Measurements from ENCODE around the gene TFR2. TPM values are rescaled to one million over a fixed set of nuclear protein-coding genes. Genes with fewer than 3 reads are reported as not detected.
"Not testable (repeated sequence)": the region's sequence is repeated elsewhere in the genome, so short reads cannot be mapped to it uniquely, and the experiment has no call there.

Gene TFR2
- total RNA-seq, 1 donor from 2014 or later: 1.7 TPM

DNA sequence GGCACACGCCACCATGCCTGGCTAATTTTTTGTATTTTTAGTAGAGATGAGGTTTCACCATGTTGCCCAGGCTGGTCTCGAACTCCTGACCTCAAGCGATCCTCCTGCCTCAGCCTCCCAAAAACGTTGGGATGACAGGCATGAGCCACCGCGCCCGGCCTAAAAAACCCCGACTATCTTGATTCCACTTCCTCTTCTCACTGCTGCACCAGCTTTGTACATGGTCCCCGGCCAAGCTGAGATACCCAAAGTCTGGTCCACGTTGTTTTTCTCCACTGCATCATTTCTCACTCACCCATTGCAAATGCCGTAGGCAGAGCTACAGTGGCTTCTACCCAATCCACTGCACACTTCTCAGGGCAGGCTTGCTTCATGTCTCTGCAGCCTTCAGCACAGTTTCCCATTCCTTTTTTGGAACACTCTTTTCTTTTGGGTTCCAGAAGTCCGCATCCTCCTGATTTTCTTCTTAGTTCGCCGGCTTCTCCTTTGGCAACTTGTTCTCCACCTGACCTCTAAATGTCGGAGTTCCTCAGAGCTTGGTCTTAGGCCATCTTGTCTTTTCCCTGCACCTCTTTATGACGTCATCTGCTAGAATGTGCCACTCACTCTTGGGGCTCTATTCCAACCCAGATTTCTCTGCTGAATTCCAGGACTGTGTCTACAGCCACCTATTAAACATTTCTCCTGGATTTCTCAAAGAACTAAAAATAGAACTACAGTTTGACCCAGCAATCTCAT is 26.1 kb upstream of the TFR2 start:
- Mint-ChIP-seq H3K36me3 (ENCODE audit: low read depth) (no peaks in the 10 kb centered on the region), H3K4me1 (no peaks in the 10 kb centered on the region), H3K4me3 (no peak overlapping the region), H3K27ac (ENCODE audit: unreplicated experiment) (no peak overlapping the region), H3K27me3 (ENCODE audit: low read depth) (peaks cover 37% of the 10 kb centered on the region), H3K9me3 (no peaks in the 10 kb centered on the region)
- TF ChIP-seq, protein P1, sequence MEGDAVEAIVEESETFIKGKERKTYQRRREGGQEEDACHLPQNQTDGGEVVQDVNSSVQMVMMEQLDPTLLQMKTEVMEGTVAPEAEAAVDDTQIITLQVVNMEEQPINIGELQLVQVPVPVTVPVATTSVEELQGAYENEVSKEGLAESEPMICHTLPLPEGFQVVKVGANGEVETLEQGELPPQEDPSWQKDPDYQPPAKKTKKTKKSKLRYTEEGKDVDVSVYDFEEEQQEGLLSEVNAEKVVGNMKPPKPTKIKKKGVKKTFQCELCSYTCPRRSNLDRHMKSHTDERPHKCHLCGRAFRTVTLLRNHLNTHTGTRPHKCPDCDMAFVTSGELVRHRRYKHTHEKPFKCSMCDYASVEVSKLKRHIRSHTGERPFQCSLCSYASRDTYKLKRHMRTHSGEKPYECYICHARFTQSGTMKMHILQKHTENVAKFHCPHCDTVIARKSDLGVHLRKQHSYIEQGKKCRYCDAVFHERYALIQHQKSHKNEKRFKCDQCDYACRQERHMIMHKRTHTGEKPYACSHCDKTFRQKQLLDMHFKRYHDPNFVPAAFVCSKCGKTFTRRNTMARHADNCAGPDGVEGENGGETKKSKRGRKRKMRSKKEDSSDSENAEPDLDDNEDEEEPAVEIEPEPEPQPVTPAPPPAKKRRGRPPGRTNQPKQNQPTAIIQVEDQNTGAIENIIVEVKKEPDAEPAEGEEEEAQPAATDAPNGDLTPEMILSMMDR (conservative IDR thresholded peaks at IDR 0.05): no peak
- DNase-seq (ENCODE audit: low read depth, low spot score): no peak

DNA sequence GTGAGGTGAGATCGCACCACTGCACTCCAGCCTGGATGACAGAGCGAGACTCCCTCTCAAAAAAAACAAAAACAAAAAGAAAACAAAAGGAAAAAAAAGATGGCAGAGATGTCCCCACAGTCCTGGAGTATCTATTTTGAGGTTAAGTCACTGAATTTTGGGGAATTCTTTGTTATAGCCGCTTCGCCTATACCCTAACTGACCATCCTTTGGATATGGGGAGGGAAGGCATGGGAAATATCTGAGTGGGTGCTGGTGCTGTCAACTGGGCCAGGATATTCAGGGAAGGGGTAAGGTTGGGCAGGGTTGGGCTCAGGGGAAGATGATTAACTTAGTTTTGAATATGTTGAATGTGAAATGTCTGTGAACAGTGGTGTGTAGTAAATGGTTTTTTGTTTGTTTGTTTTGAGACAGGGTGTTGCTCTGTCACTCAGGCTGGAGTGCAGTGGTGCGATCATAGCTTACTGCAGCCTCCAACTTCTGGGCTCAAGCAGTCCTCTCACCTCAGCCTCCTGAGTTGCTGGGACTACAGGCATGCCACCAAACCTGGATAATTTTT is 23.9 kb upstream of the TFR2 start:
- H3K4me3 Mint-ChIP-seq: no peak overlapping the region
- DNase-seq (ENCODE audit: low read depth, low spot score): no peak
- H3K27ac Mint-ChIP-seq (ENCODE audit: unreplicated experiment): no peak overlapping the region
- H3K4me1 Mint-ChIP-seq: no peaks in the 10 kb centered on the region
- no peaks in the 10 kb centered on the region for H3K36me3 Mint-ChIP-seq (ENCODE audit: low read depth)
- TF ChIP-seq, protein P1 (conservative IDR thresholded peaks at IDR 0.05): no peak
- H3K27me3 Mint-ChIP-seq (ENCODE audit: low read depth): peaks cover 28% of the 10 kb centered on the region
- H3K9me3 Mint-ChIP-seq: no peaks in the 10 kb centered on the region

DNA sequence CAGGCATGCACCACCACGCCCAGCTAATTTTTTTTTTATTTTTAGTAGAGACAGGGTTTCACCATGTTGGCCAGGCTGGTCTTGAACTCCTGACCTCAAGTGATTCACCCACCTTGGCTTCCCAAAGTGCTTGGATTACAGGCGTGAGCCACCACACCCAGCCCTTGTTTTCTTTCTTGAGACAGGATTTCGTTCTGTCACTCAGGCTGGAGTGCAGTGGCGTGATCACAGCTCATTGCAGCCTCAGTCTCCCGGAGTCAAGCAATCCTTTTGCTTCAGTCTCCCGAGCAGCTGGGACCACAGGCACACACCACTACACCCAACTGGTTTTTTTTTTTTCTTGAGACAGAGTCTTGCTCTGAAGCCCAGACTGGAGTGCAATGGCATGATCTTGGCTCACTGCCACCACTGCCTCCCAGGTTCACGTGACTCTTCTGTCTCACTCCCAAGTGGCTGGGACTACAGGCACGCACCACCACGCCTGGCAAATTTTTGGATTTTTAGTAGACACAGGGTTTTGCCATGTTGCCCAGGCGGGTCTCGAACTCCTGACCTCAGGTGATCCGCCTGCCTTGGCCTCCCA is 20.9 kb upstream of the TFR2 start:
- DNase-seq (ENCODE audit: low read depth, low spot score); H3K4me1 Mint-ChIP-seq; H3K4me3 Mint-ChIP-seq; H3K36me3 Mint-ChIP-seq (ENCODE audit: low read depth); H3K9me3 Mint-ChIP-seq; H3K27ac Mint-ChIP-seq (ENCODE audit: unreplicated experiment): not testable (repeated sequence)
- H3K27me3 Mint-ChIP-seq (ENCODE audit: low read depth): peaks cover 40% of the 10 kb centered on the region

DNA sequence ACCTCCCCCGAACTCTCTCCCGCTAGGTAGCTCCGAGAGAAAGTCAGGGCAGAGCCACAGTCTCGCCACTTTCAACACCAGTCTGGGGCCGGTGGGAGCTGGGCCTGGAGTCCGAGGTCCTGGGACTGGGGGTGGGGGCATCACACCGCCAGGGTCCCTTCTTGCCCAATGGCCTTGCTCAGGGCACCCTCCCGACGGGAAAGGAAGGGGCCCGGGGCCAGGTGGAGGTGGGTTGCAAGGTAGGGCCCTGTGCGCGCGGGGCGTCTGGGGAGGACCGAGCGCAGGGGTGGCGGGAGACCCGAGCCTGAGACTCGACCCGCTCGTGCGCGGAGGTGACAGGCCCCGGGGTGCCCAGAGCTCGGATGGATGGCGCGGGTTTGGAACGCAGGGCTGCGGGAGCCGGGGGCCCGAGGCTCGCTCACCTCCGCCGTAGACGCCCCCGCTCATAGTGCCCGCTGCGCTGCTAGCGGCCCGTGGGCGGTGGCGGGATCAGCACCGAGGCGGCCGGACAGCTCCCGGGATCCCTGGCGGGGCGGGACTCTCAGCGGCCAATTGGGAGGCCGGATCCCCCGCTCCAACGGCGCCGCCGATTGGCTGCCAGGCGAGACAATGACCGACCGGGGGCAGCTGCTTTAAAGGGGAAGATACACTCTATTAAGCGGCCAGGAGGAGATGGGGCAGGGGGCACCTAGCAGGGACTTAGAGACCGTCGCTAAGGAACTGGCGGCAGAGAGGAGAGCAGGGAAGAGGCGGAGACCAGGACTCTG is 14.7 kb upstream of the TFR2 start, which contains the start of gene ACTL6B:
Gene ACTL6B (minus strand): TSS at position 541 of the 767 bp plus-strand sequence. CDS start 94 bp downstream, at position 447.
- Mint-ChIP-seq H3K4me1 (no peaks in the 10 kb centered on the region), H3K27ac (ENCODE audit: unreplicated experiment) (no peak within 1 kb of the TSS), H3K4me3 (no peak within 1 kb of the TSS), H3K9me3 (no peaks in the 10 kb centered on the region), H3K27me3 (ENCODE audit: low read depth) (peaks cover 58% of the 10 kb centered on the region), H3K36me3 (ENCODE audit: low read depth) (no peaks in the 10 kb centered on the region)
- TF ChIP-seq, protein P1 (conservative IDR thresholded peaks at IDR 0.05): no peak
- peak; percentile 80 for DNase-seq (ENCODE audit: low read depth, low spot score)

DNA sequence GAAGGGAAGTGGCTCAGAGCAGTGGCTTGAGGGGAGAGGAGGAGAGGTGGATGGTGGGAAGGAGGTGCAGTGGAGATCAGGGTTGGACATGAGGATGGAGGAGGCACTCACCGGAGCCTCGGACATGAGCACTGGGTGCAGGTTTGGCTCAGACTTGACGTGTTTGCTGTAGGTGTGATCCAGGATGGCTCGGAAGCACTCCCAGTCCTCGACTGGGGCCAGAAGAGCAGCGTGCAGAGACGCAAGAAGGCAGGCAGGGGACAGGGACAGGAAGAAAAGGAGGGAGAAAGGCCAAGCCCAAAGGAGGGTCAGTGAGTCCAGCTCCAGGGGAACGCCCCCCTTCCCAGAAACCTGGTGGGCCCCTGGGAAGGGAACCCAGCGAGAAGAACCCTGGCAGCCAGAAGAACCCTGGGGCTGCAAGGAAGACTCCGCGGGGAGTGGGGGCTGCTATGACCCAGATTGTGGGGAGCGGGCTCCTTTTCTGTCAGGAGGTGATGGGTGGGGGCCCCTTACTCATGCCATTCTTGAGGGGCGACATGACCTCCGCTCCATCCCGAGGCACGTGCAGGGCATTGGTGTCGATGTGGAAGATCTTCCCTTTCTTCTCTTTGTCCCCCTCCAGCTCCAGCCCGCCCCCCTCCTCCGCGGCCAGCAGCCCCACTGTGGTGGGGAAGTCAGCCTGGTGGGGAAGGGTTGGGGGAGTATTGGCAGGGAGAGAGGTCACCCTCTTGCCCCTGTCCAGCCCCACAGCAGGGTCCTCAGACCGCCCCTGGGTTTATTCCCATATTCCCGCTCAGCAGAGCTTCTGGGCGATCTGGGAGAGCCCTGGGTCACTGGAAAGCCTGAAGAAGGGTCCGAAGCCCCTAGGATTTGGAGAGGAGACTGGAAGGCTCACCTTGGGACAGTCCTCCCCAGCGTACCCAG is 13.8 kb upstream of the TFR2 start:
- H3K27ac Mint-ChIP-seq (ENCODE audit: unreplicated experiment): no peak overlapping the region

More for the DNA sequence above, 13.8 kb upstream of the TFR2 start:
- Mint-ChIP-seq H3K27me3 (ENCODE audit: low read depth) (peaks cover 60% of the 10 kb centered on the region), H3K4me3 (no peak overlapping the region), H3K36me3 (ENCODE audit: low read depth) (no peaks in the 10 kb centered on the region), H3K9me3 (no peaks in the 10 kb centered on the region), H3K4me1 (no peaks in the 10 kb centered on the region)
- TF ChIP-seq, protein P1 (conservative IDR thresholded peaks at IDR 0.05): no peak
- DNase-seq (ENCODE audit: low read depth, low spot score): no peak
